ENCODE data around the gene HAPLN2.
A peak's percentile ranks its signal among the peaks of the same experiment; 100 is the strongest.
"Not testable (repeated sequence)": the region's sequence is repeated elsewhere in the genome, so short reads cannot be mapped to it uniquely, and the experiment has no call there.

The HAPLN2 gene

GRCh38 chr1:156618853-156619581 lies at the start of gene HAPLN2:
TSS of gene HAPLN2 (plus strand) at chr1:156619415. CDS start at chr1:156623491, 4,076 bp downstream.
- no peak for DNase-seq

GRCh38 chr1:156571261-156571852 lies 47.9 kb upstream of the HAPLN2 start:
- DNase-seq, result no peak

- peak; percentile 73 for DNase-seq
These were observed 47.1 kb upstream of the HAPLN2 start, which contains the start of gene IQGAP3 for GRCh38 chr1:156571919-156572662. TSS of gene IQGAP3 (minus strand) at chr1:156572565. CDS start at chr1:156572529, 36 bp downstream.

GRCh38 chr1:156572663-156573018 lies 46.6 kb upstream of the HAPLN2 start:
- no peak for DNase-seq

- no peak for DNase-seq
These were observed 45.1 kb upstream of the HAPLN2 start for GRCh38 chr1:156574039-156574633.

GRCh38 chr1:156577550-156577949 lies 41.7 kb upstream of the HAPLN2 start:
- DNase-seq, result peak; percentile 28

- DNase-seq, result no peak
These were observed 41.2 kb upstream of the HAPLN2 start for GRCh38 chr1:156578055-156578454.

GRCh38 chr1:156579472-156579871 lies 39.7 kb upstream of the HAPLN2 start, which contains the start of gene TTC24:
TSS of gene TTC24 (plus strand) at chr1:156579723. CDS start at chr1:156581365, 1,642 bp downstream.
- DNase-seq, result no peak

GRCh38 chr1:156581661-156582387 lies 37.4 kb upstream of the HAPLN2 start:
- no peak for DNase-seq

- no peak for DNase-seq
These were observed 36.7 kb upstream of the HAPLN2 start for GRCh38 chr1:156582388-156583017.

GRCh38 chr1:156583821-156584622 lies 35.2 kb upstream of the HAPLN2 start:
- peak; percentile 72 for DNase-seq

GRCh38 chr1:156584813-156585212 lies 34.4 kb upstream of the HAPLN2 start:
- no peak for DNase-seq

- DNase-seq, result no peak
These were observed 32.9 kb upstream of the HAPLN2 start for GRCh38 chr1:156586323-156586722.

- no peak for DNase-seq
These were observed 32.2 kb upstream of the HAPLN2 start for GRCh38 chr1:156586892-156587477.

- not testable (repeated sequence) for DNase-seq
These were observed 31.3 kb upstream of the HAPLN2 start for GRCh38 chr1:156587927-156588326.

GRCh38 chr1:156589546-156589945 lies 29.7 kb upstream of the HAPLN2 start:
- DNase-seq, result no peak

GRCh38 chr1:156590326-156591180 lies 28.7 kb upstream of the HAPLN2 start:
- DNase-seq, result no peak

- no peak for DNase-seq
These were observed 28.1 kb upstream of the HAPLN2 start for GRCh38 chr1:156591181-156591431.

GRCh38 chr1:156591432-156592157 lies 27.6 kb upstream of the HAPLN2 start, which contains the start of gene NAXE:
TSS of gene NAXE (plus strand) at chr1:156591776. CDS start at chr1:156591805, 29 bp downstream.
- DNase-seq, result peak; percentile 12
